NCI-H2081 treated with DMSO at 0.1 percent for 48 hours (cell line): ENCODE measurements around the gene MPHOSPH9.
"Not testable (repeated sequence)": the region's sequence is repeated elsewhere in the genome, so short reads cannot be mapped to it uniquely, and the experiment has no call there.

Experiments
- DNase-seq: peaks from one replicate; lab custom pipeline; 2025; lab: John Stamatoyannopoulos, UW

The MPHOSPH9 gene

GRCh38 chr12:123254853-123255446 is 22.0 kb upstream of the MPHOSPH9 start:
- no peak for DNase-seq

GRCh38 chr12:123253641-123254459 is 20.9 kb upstream of the MPHOSPH9 start:
- DNase-seq = no peak

- DNase-seq = not testable (repeated sequence)
Measured at GRCh38 chr12:123252365-123252764, 19.4 kb upstream of the MPHOSPH9 start.

- DNase-seq = no peak
Measured at GRCh38 chr12:123251403-123252076, 18.6 kb upstream of the MPHOSPH9 start.

GRCh38 chr12:123250471-123251383 is 17.8 kb upstream of the MPHOSPH9 start:
- no peak for DNase-seq

GRCh38 chr12:123248996-123249741 is 16.2 kb upstream of the MPHOSPH9 start:
- DNase-seq = not testable (repeated sequence)

- not testable (repeated sequence) for DNase-seq
Measured at GRCh38 chr12:123248129-123248528, 15.2 kb upstream of the MPHOSPH9 start.

GRCh38 chr12:123245678-123246077 is 12.7 kb upstream of the MPHOSPH9 start:
- DNase-seq = no peak

- no peak for DNase-seq
Measured at GRCh38 chr12:123243671-123244262, 10.8 kb upstream of the MPHOSPH9 start.

GRCh38 chr12:123242116-123242904 is 9.4 kb upstream of the MPHOSPH9 start:
- DNase-seq = peak; percentile 51

GRCh38 chr12:123238961-123239360 is 6.0 kb upstream of the MPHOSPH9 start:
- no peak for DNase-seq

GRCh38 chr12:123238330-123238682 is 5.4 kb upstream of the MPHOSPH9 start:
- DNase-seq = no peak

GRCh38 chr12:123237646-123238329 is 4.8 kb upstream of the MPHOSPH9 start:
- DNase-seq = no peak

GRCh38 chr12:123233505-123234308 is 766 bp upstream of the MPHOSPH9 start:
- DNase-seq = no peak

- no peak for DNase-seq
Measured at GRCh38 chr12:123232472-123232806, 502 bp downstream of the MPHOSPH9 start.

- no peak for DNase-seq
Measured at GRCh38 chr12:123231931-123232330, 1.0 kb downstream of the MPHOSPH9 start.

- DNase-seq = no peak
Measured at GRCh38 chr12:123229051-123229450, 3.9 kb downstream of the MPHOSPH9 start.

GRCh38 chr12:123227581-123228258 is 5.2 kb downstream of the MPHOSPH9 start:
- no peak for DNase-seq
